H9 (cell line): Measurements from ENCODE around the gene HCRT. TPM values are rescaled to one million over a fixed set of nuclear protein-coding genes. Genes with fewer than 3 reads are reported as not detected.

ENCODE experiments used
- DNase-seq: peaks from one replicate; pipeline ENCODE4 v3.0.0-alpha.2; 2017
- H2AFZ ChIP-seq: one replicate; pipeline ENCODE4 v1.6.1; 2013; ENCODE audit warnings: mild to moderate bottlenecking, low read length, control low read depth, moderate library complexity
- H2AK5ac ChIP-seq: 2 replicates; pipeline ENCODE4 v1.6.1; 2013; ENCODE audit warnings: low read length, control low read depth, mixed read lengths; ENCODE audit not compliant: insufficient read length
- H2BK120ac ChIP-seq: one replicate; pipeline ENCODE4 v1.6.1; 2013; ENCODE audit warnings: low read depth, mild to moderate bottlenecking, low read length, control low read depth, inconsistent platforms; ENCODE audit not compliant: poor library complexity, severe bottlenecking
- H2BK12ac ChIP-seq: 2 replicates; pipeline ENCODE4 v1.6.1; 2013; ENCODE audit warnings: low read length, control low read depth, mixed read lengths, low read depth; ENCODE audit not compliant: insufficient read length
- H2BK15ac ChIP-seq: 2 replicates; pipeline ENCODE4 v1.6.1; 2013; ENCODE audit warnings: low read depth, low read length, control low read depth
- H2BK20ac ChIP-seq: one replicate; pipeline ENCODE4 v1.6.1; 2013; ENCODE audit warnings: low read depth, mild to moderate bottlenecking, low read length, control low read depth, inconsistent platforms; ENCODE audit not compliant: poor library complexity, severe bottlenecking
- H2BK5ac ChIP-seq: 2 replicates; pipeline ENCODE4 v1.6.1; 2013; ENCODE audit warnings: low read length, control low read depth, mixed read lengths; ENCODE audit not compliant: insufficient read length
- H3K14ac ChIP-seq: 2 replicates; pipeline ENCODE4 v1.6.1; 2013; ENCODE audit warnings: low read length, control low read depth; ENCODE audit not compliant: insufficient read depth
- H3K18ac ChIP-seq: 2 replicates; pipeline ENCODE4 v1.6.1; 2013; ENCODE audit warnings: low read depth, mild to moderate bottlenecking, mixed read lengths, low read length, control low read depth; ENCODE audit not compliant: insufficient read length
- H3K23ac ChIP-seq: 2 replicates; pipeline ENCODE4 v1.6.1; 2013; ENCODE audit warnings: low read length, control low read depth, mixed read lengths, low read depth; ENCODE audit not compliant: insufficient read length
- H3K23me2 ChIP-seq: 2 replicates; pipeline ENCODE4 v1.6.1; 2013; ENCODE audit warnings: low read depth, mild to moderate bottlenecking, mixed read lengths, low read length, control low read depth; ENCODE audit not compliant: insufficient read length, poor library complexity, severe bottlenecking
- H3K27ac ChIP-seq: 2 replicates; pipeline ENCODE4 v1.5.1; 2013; ENCODE audit warnings: low read length, control low read depth, mixed read lengths, low read depth; ENCODE audit not compliant: insufficient read length
- H3K27me3 ChIP-seq: 2 replicates; pipeline ENCODE4 v1.6.1; 2013; ENCODE audit warnings: low read length, control low read depth, inconsistent platforms; ENCODE audit not compliant: insufficient read depth
- H3K4ac ChIP-seq: 2 replicates; pipeline ENCODE4 v1.6.1; 2013; ENCODE audit warnings: low read depth, mild to moderate bottlenecking, control low read depth, inconsistent platforms, low read length, moderate library complexity
- H3K4me1 ChIP-seq: 2 replicates; pipeline ENCODE4 v1.6.1; 2013; ENCODE audit warnings: low read length, control low read depth, inconsistent platforms; ENCODE audit not compliant: insufficient read depth
- H3K4me2 ChIP-seq: 2 replicates; pipeline ENCODE4 v1.6.1; 2013; ENCODE audit warnings: low read length, control low read depth, mixed read lengths; ENCODE audit not compliant: insufficient read length, insufficient read depth
- H3K56ac ChIP-seq: 2 replicates; pipeline ENCODE4 v1.6.1; 2013; ENCODE audit warnings: low read depth, mild to moderate bottlenecking, mixed read lengths, low read length, control low read depth; ENCODE audit not compliant: insufficient read length
- H3K79me1 ChIP-seq: 2 replicates; pipeline ENCODE4 v1.6.1; 2013; ENCODE audit warnings: low read depth, mild to moderate bottlenecking, moderate library complexity, low read length, control low read depth, inconsistent platforms; ENCODE audit not compliant: insufficient read depth, poor library complexity, severe bottlenecking
- H3K79me2 ChIP-seq: 2 replicates; pipeline ENCODE4 v1.6.1; 2013; ENCODE audit warnings: low read length, control low read depth, inconsistent platforms; ENCODE audit not compliant: insufficient read depth
- H3K9ac ChIP-seq: 2 replicates; pipeline ENCODE4 v1.6.1; 2013; ENCODE audit warnings: low read length, control low read depth, mixed read lengths; ENCODE audit not compliant: insufficient read length; ENCODE audit errors: extremely low read depth
- H3K9me3 ChIP-seq: one replicate; pipeline ENCODE4 v1.6.1; 2013; ENCODE audit warnings: low read depth, low read length, inconsistent platforms; ENCODE audit not compliant: control insufficient read depth
- H3T11ph ChIP-seq: one replicate; pipeline ENCODE4 v1.6.1; 2013; ENCODE audit warnings: mild to moderate bottlenecking, low read length, control low read depth, inconsistent platforms
- H4K20me1 ChIP-seq: one replicate; pipeline ENCODE4 v1.6.1; 2013; ENCODE audit not compliant: control insufficient read depth, insufficient read length, insufficient read depth
- H4K5ac ChIP-seq: 2 replicates; pipeline ENCODE4 v1.6.1; 2013; ENCODE audit warnings: low read depth, mild to moderate bottlenecking, mixed read lengths, low read length, control low read depth; ENCODE audit not compliant: insufficient read length
- H4K8ac ChIP-seq: replicated peaks from 2 replicates; pipeline ENCODE4 v1.6.1; 2013; ENCODE audit warnings: low read length, control low read depth, mixed read lengths, low read depth; ENCODE audit not compliant: insufficient read length
- H4K91ac ChIP-seq: 2 replicates; pipeline ENCODE4 v1.6.1; 2013; ENCODE audit warnings: low read depth, mild to moderate bottlenecking, moderate library complexity, mixed read lengths, low read length, control low read depth; ENCODE audit not compliant: insufficient read length
- H3K27ac Mint-ChIP-seq, 3 experiments: 2 replicates in 2 of 3; 3 replicates in 1 of 3; pipeline ENCODE4 v1.8.0; 2020 to 2021; ENCODE audit warnings: mixed read lengths in 3 of 3, mild to moderate bottlenecking in 1 of 3, moderate library complexity in 1 of 3
- H3K27me3 Mint-ChIP-seq: 2 replicates; pipeline ENCODE4 v1.8.0; 2021; ENCODE audit warnings: low read depth, mild to moderate bottlenecking, moderate library complexity, mixed read lengths
- H3K36me3 Mint-ChIP-seq, 3 experiments: 2 replicates in 2 of 3; 3 replicates in 1 of 3; pipeline ENCODE4 v1.8.0; 2020 to 2021; ENCODE audit warnings: low read depth in 3 of 3, mixed read lengths in 3 of 3; ENCODE audit not compliant: insufficient read depth in 1 of 3
- H3K4me1 Mint-ChIP-seq, 2 experiments: 2 replicates each; pipeline ENCODE4 v1.8.0; 2020; ENCODE audit warnings: mixed read lengths in 2 of 2
- H3K4me3 Mint-ChIP-seq, 2 experiments: 2 replicates in 1 of 2; 3 replicates in 1 of 2; pipeline ENCODE4 v1.8.0; 2020 to 2021; ENCODE audit warnings: mild to moderate bottlenecking in 2 of 2, mixed read lengths in 2 of 2, moderate library complexity in 1 of 2
- H3K9me3 Mint-ChIP-seq, 2 experiments: 2 replicates in 1 of 2; 3 replicates in 1 of 2; pipeline ENCODE4 v1.8.0; 2020; ENCODE audit warnings: mild to moderate bottlenecking in 2 of 2, mixed read lengths in 2 of 2, moderate library complexity in 1 of 2
- CTCF ChIP-seq: fragments of 200-600 bp; sonication (generic); conservative IDR thresholded peaks from 3 replicates; pipeline ENCODE4 v1.8.0; 2021; ENCODE audit warnings: antibody characterized with exemption, mild to moderate bottlenecking
- WGBS: extraction: QIAGEN DNeasy Blood & Tissue Kit; methylation state at CpG from one replicate; pipeline ENCODE4 v1.1.7; 2013; ENCODE audit warnings: missing lambda C conversion rate, low lambda C conversion rate, mixed read lengths; ENCODE audit not compliant: insufficient read length; ENCODE audit errors: extremely low coverage; 5-methylcytosine and 5-hydroxymethylcytosine counted together
- total RNA-seq: library from RNA; stranded (reverse); gene quantifications from 2 replicates; pipeline ENCODE4 v1.2.1, GENCODE V29; 2021

Gene HCRT
- total RNA-seq, 1 experiment from 2014 or later, result not detected

GRCh38 chr17:42199416-42200011 lies 14.3 kb upstream of the HCRT start:
- no peak overlapping the region for H3K4me3 Mint-ChIP-seq
- Histone ChIP-seq H2BK12ac (no peak overlapping the region), H3K9ac (no peak overlapping the region), H3K27ac (no peak overlapping the region), H3K18ac (no peak overlapping the region), H3K56ac (no peak overlapping the region), H3K23ac (no peak overlapping the region), H4K8ac (no peak overlapping the region), H3K79me1 (no peaks in the 10 kb centered on the region), H2BK20ac (no peak overlapping the region), H3T11ph (no peak overlapping the region), H3K27me3 (no peaks in the 10 kb centered on the region), H4K5ac (no peak overlapping the region), H2AK5ac (no peak overlapping the region), H3K4ac (no peak overlapping the region), H3K4me1 (no peaks in the 10 kb centered on the region), H2BK5ac (no peak overlapping the region), H4K91ac (no peak overlapping the region), H3K4me2 (no peak overlapping the region), H3K9me3 (no peaks in the 10 kb centered on the region), H4K20me1 (no peaks in the 10 kb centered on the region), H2AFZ (no peak overlapping the region), H3K23me2 (no peaks in the 10 kb centered on the region), H3K79me2 (no peaks in the 10 kb centered on the region), H2BK15ac (no peak overlapping the region), H3K14ac (no peak overlapping the region), H2BK120ac (no peak overlapping the region)
- H3K4me1 Mint-ChIP-seq, result peaks cover under 1 to 4% of the 10 kb centered on the region in 2 experiments; a peak in 3 of 4 replicates
- no CpG with 5 or more reads among the region's 12 CpGs for WGBS
- H3K27me3 Mint-ChIP-seq, result no peaks in the 10 kb centered on the region
- peak overlapping the region in 2 of 3 experiments; percentile 10 to 20; a peak in 2 of 7 replicates for H3K27ac Mint-ChIP-seq
- H3K36me3 Mint-ChIP-seq, result peaks cover 3 to 26% (median 26%) of the 10 kb centered on the region in 3 experiments; a peak in 6 of 7 replicates
- H3K9me3 Mint-ChIP-seq, result no peaks in the 10 kb centered on the region
- no peak for TF ChIP-seq CTCF
- no peak for DNase-seq
